Activated CD8-positive, alpha-beta memory T cell treated with anti-CD3 and anti-CD28 coated beads for 1 hour (primary cell): ENCODE data around the gene SPTBN4.
A peak's percentile ranks its signal among the peaks of the same experiment; 100 is the strongest.
"Not testable (repeated sequence)": the region's sequence is repeated elsewhere in the genome, so short reads cannot be mapped to it uniquely, and the experiment has no call there.

Source experiments
- DNase-seq, 2 donors: peaks; one replicate each; pipeline ENCODE4 v3.0.0-alpha.2; 2020; ENCODE audit warnings: low read depth in 1 of 2; ENCODE audit errors: extremely low read depth in 1 of 2

Gene SPTBN4

DNA sequence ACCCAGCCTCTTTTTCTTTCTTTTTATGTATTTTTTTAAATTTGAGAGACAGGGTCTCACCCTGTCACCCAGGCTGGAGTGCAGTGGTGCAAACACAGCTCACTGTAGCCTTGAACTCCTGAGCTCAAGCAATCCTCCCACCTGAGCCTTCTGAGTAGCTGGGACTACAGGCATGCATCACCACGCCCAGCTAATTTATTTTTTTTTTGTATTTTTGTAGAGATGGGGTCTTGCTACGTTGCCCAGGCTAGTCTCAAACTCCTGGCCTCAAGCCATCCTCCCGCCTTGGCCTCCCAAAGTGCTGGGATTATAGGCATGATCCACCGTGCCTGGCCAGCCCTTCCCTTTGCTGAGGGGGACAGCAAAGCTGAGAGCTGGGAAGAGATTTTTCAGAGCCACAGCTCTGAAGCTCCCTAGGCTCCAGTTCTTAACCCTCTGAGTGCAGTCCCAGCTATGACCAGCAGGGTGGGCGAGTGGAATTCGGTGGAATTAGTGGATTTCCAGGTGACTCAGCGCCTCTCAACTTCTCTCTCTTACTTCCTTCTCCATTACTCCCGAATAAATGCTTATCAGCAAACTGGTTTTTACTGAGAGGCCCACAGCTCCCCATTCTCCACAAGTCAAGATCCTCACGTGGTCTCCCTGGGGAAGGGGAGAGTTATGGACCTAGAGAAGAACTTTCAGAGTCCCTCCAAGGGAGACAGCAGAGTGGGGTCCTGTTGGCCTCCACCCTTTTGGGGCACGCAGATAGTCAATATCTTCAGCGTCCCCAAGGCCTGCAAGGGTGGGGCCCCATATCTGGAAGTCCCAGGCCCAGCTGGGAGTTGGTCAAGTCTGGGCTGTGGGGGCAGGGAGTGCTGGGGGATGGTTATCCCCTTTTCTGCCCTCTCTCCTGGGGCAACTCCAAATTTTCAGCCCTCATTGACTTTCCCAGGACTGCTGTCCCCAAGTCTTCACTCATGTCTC is 2.5 kb upstream of the SPTBN4 start:
- DNase-seq, result peak; percentile 41 to 57

DNA sequence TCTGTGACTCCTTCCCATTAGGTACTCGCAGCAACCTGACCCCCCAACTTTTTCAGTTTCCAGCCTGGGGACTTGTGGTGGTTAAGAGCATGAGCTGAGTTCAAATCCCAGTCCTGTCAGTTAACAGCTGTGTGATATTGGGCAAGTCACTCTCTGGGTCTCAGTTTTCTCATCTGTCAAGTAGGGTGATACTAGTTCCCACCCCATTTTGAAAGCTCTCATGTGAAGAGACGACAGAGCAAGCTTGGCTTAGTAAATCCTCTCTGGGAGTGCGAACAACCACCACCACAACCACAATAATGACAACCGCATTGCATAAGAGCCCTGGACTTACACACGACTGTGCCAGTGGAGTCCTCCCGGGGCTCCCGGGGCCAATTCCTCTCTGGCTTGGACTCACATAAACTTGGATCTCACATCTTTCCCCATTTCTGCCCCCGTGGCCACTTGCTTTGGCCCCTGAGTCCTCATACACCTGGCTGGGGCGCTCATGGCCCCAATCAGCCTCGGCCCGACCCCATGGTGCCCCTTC is 1.7 kb upstream of the SPTBN4 start:
- no peak for DNase-seq

GRCh38 chr19:40465557-40466218 is 1.1 kb upstream of the SPTBN4 start, which contains the start of gene BLVRB:
TSS of gene BLVRB (minus strand) at chr19:40465745. CDS start at chr19:40465688, 57 bp downstream.
- DNase-seq, result peak; percentile 98 to 99

DNA sequence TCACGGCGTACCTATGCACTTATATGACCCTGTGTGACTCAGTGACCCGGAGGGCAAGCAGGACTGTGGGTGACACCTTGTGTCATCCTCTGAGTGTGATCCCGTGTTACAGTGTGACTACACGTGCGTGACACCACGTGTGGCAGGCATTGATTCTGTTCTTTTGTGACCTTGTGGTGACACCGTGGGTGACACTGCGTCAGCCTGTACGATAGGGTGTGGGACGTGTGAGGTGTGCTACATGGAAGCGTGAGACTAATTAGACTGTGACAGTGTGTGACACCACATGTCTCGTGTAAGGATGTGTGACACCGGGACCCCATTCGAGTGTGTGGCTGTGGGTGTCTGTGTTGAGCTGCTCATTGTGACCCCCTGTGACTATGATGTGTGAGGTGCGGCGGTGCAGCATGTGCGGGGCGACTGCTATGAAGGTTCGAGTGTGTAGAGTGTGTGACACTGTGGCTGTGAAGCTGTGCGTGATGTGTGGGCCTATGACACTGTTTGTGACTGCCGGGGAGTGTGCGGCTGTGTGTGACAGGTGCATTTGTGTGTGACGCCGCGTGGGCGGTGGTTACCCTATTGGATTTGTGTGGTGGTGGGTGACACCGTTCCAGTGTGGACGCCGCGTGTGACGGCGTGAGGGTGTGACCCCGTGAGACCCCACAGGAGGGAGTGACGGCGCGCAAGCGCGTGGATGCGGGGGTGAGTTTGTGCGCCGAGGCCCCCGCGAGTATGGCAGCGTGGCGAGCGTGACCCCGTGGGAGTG is 399 bp upstream of the SPTBN4 start:
- DNase-seq, result peak in 1 of 2 donors; percentile 42

GRCh38 chr19:40469011-40469410 is 2.2 kb downstream of the SPTBN4 start:
- no peak for DNase-seq

DNA sequence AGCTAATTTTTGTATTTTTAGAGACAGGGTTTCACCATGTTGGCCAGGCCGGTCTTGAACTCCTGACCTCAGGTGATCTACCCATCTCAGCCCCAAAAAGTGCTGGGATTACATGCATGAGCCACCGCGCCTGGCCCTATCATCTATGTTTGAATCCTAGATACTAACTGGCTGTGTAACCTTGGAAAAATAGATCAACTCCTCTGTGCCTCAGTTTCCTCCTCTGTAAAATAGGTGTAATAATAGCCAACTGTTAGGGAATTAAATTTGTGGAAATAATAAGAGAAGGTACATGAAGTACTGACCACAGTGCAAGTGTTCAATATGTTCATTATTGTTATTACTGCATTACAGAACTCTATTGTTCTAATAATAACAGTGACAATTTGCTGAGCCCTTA is 4.3 kb downstream of the SPTBN4 start:
- no peak for DNase-seq

GRCh38 chr19:40472516-40472915 is 5.7 kb downstream of the SPTBN4 start:
- DNase-seq, result no peak

GRCh38 chr19:40474737-40475136 is 7.9 kb downstream of the SPTBN4 start:
- no peak for DNase-seq

GRCh38 chr19:40475878-40476644 is 9.3 kb downstream of the SPTBN4 start:
- not testable (repeated sequence) for DNase-seq

GRCh38 chr19:40486017-40486416 is 19.2 kb downstream of the SPTBN4 start:
- no peak for DNase-seq

DNA sequence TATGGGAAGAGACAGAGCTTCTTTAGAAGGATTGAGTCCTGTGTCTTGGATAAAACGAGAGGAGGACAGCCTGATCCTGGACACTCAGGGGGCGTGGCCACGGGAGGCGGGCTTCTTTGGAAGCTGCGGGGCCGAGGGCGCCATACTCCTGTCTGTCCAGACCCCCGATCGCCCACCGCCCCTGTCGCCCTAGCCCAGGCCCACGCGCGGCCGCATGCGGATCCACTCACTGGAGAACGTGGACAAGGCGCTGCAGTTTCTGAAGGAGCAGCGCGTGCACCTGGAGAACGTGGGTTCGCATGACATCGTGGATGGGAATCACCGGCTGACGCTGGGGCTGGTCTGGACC is 23.1 kb downstream of the SPTBN4 start:
- no peak for DNase-seq

DNA sequence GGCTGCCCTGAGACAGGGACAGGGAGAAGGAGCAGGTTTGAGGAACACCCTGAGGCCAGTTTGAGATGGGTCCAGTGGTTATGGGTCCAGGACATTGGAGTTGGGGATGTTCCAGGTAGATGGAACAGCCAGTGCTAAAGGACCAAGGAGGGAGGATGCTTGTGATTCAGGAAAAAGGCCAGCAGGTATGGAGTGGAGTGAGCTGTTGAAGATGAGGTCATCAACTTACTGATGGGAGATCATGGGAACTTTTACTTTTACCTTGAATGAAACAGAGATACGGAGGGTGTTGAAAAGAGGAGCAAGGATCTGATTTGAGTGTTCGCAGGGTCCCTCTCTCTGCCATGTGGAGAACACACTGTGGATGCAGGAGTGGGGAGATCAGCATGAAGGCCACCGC is 25.5 kb downstream of the SPTBN4 start:
- DNase-seq, result no peak

GRCh38 chr19:40493778-40494177 is 27.0 kb downstream of the SPTBN4 start:
- no peak for DNase-seq

- no peak for DNase-seq
Observed at GRCh38 chr19:40494191-40494838, 27.5 kb downstream of the SPTBN4 start.

GRCh38 chr19:40497214-40497613 is 30.4 kb downstream of the SPTBN4 start:
- no peak for DNase-seq

GRCh38 chr19:40499320-40499719 is 32.5 kb downstream of the SPTBN4 start:
- DNase-seq, result no peak

DNA sequence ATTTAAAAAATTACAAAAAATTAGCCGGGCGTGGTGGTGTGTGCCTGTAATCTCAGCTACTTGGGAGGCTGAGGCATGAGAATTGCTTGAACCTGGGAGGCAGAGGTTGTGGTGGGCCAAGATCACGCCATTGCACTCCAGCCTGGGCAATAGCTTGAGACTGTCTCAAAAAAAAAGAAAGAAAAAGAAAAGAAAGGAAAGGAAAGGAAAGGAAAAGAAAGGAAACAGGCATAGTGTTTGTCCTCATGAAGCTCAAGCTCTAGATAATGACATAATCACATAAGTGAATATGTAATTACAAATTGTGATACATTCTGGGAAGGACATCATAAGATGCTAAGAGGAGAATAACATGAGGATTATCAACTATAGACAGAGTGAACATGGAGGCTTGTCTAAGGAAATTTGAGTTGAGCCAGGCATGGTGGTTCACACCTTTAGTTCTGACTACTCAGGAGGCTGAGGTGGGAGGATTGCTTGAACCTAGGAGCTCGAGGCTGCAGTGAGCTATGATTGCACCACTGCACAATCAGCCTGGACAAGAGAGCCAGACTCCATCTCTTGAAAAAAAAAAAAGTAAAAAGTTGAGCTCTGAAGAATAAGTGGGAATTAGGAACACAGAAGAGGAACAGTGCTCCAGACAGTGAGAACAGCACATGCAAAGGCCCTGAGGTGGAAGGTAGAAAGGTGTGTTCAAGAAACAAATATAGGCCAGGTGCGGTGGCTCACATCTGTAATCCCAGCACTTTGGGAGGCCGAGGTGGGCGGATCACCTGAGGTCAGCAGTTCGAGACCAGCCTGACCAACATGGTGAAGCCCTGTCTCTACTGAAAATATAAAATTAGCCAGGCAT is 34.1 kb downstream of the SPTBN4 start:
- DNase-seq, result not testable (repeated sequence)

DNA sequence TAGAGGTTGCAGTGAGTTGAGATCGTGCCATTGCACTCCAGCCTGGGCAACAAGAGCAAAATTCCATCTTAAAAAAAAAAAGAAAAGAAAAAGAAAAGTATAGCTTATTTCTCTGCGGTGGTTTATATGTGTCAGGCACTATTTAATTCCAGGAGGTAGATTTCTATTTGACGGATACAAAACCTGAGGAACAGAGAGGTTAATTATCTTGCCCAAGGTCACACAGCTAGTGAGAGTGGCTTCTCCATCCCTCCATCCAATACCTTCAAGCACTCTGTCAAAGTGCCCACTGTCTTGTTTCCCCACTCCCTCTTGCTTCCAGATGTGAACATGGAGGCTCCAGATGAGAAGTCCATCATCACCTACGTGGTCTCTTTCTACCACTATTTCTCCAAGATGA is 34.8 kb downstream of the SPTBN4 start:
- no peak for DNase-seq

- no peak for DNase-seq
Observed at GRCh38 chr19:40502081-40502480, 35.3 kb downstream of the SPTBN4 start.
